ENCODE measurements around the gene SMIM21.

SMIM21 gene

GRCh38 chr18:75428490-75428889 is 987 bp upstream of the SMIM21 start:
- no peak for DNase-seq (ENCODE audit: extremely low read depth in 1 of 2, low read depth in 1 of 2)

- DNase-seq (ENCODE audit: extremely low read depth in 1 of 2, low read depth in 1 of 2): no peak
Observed at GRCh38 chr18:75422341-75422910, 5.1 kb downstream of the SMIM21 start.

DNA sequence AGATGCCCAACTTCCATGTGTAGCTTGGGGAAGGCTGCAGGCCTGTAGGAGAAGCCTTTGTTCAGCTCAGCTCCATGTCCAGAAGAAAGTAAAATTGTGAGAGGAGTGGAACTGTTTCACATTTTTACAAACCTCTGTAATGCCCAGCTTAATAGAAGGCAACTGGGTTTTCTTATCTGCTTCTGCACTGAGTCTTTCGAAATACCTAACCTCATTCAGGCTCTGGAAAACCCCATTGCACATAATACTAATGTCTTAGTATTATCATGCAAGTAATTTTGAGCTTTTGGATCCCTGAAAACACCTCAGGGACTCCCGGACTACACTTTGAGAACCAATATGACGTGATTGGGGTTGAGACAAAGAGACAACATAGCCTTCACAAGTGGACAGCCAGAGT is 5.8 kb downstream of the SMIM21 start:
- DNase-seq (ENCODE audit: extremely low read depth in 1 of 2, low read depth in 1 of 2): no peak

- no peak for DNase-seq (ENCODE audit: extremely low read depth in 1 of 2, low read depth in 1 of 2)
Observed at GRCh38 chr18:75418293-75419005, 9.1 kb downstream of the SMIM21 start.

DNA sequence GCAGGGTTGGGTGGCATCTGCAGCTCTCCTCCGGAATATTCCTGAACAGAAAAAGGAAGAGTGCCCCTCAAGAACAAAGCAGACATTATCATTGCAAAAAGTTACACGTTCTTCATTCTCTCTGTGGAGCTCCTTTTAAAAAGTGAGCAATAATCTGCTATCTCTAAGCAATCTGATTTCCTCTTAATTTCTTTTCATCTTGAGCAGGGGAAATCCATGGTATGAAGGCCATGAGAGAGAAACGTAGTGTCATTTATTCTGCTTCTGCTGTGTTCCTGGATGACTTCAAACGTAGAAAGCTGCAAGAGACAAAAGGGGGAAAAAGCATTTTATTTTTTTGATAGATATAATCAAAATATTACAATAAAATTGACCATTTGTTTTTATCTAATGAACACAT is 16.9 kb downstream of the SMIM21 start:
- no peak for DNase-seq (ENCODE audit: extremely low read depth in 1 of 2, low read depth in 1 of 2)

DNA sequence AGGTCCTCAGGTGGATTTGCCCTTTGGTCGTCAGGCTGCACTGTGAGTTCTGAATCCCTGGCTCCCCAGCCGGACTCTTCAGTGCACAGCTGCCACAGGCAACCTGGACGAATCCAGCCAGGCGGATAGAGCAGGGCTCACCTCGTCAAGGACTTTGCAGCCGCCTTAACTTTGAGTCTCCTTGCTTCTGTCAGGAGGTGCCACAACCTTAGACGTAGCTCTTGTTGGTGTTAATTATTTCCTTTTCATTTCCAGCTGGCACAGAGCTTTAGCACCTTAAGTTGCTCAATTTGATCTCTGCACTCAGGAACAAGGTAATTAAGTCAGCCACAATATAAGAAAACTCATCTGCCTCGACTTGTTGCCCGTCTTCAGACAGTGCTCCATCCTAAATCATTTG is 17.7 kb downstream of the SMIM21 start:
- no peak for DNase-seq (ENCODE audit: extremely low read depth in 1 of 2, low read depth in 1 of 2)

- no peak for DNase-seq (ENCODE audit: extremely low read depth in 1 of 2, low read depth in 1 of 2)
Observed at GRCh38 chr18:75408554-75409506, 18.7 kb downstream of the SMIM21 start.

- no peak for DNase-seq (ENCODE audit: extremely low read depth in 1 of 2, low read depth in 1 of 2)
Observed at GRCh38 chr18:75407468-75408437, 19.8 kb downstream of the SMIM21 start.

DNA sequence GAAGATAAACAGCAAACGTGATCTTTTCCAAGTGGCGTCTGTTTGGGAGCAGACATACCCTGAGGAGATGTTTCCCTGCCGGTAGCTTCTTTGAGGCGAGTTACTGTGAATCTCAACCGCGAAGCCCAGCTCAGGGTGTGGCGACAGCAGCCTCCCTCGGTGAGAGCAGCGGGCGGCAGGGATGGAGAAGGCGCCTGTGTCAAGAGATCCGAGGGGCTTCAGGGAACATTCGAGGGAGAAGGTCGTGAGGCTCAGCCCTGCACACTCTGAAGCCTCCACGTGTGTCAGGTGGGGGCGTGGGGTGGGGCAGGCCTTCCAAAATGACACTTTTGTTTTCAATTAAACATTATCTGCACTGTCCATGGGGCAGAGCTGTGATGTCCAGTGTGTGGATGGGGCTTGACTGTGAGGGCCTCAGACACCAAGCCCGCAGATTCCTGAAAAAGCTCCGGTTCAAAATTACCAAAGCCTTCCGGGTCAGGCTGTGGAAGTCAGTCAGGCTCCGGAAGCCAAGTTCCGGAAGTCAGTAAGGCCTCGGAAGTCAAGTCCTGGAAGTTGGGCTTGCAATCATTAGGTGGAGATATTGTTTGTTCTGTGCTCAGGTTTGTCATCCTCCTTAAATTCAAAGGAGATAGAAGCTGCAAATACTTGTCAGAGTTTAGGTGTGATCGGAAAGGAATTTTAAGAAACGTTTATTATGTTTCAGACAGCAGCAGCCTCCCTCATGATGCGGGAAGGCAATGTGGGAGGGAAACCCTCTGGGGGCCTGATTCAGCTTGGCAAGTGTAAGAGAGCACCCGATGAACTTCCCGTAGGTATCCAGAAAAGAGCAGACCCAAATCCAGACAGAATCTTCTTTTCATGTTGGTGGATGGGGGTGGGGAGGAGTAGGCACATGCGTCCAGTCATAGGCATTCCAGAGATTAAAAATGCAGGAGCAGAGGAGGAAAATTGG is 20.7 kb downstream of the SMIM21 start:
- DNase-seq (ENCODE audit: extremely low read depth in 1 of 2, low read depth in 1 of 2): no peak

DNA sequence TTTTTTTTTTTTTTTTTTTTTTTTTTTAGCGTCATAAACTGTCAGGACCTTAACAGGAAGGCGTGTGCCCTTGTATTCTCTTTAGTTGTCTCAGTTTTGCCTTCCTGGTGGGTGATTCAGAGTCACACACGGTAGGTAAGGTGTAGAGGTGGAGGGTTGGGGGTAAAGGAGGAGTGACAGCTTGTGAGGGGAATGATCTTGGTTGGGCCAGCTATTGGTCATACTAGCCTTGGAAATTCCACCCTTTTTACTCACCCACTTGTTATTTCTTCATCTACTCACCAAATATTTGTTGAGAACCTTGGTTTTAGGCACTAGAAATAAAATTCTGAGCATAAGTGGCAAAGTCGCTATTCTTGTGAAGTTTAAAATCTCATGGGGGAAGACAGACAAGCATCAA is 22.2 kb downstream of the SMIM21 start:
- DNase-seq (ENCODE audit: extremely low read depth in 1 of 2, low read depth in 1 of 2): no peak

GRCh38 chr18:75400366-75400765 is 27.1 kb downstream of the SMIM21 start:
- DNase-seq (ENCODE audit: extremely low read depth in 1 of 2, low read depth in 1 of 2): no peak

- DNase-seq (ENCODE audit: extremely low read depth in 1 of 2, low read depth in 1 of 2): no peak
Observed at GRCh38 chr18:75395137-75395536, 32.4 kb downstream of the SMIM21 start.

- DNase-seq (ENCODE audit: extremely low read depth in 1 of 2, low read depth in 1 of 2): no peak
Observed at GRCh38 chr18:75393721-75394120, 33.8 kb downstream of the SMIM21 start.

DNA sequence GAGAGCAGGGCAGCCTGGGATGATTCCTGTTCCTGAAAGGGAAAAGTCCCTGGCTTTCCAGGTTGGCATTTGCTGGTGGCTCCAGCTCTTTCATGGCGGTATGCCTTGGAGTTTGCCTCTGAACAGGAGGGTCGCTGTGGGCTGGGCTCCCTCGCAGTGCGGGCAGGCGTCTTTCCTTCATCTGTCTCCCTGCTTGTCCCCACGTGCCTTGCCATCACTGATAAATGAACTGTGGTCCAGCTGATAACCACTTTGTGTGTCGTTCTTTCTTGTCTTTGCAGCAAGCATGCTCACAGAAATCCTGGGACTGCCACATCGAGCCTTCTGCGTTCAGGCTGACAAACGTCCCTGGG is 35.3 kb downstream of the SMIM21 start:
- no peak for DNase-seq (ENCODE audit: extremely low read depth in 1 of 2, low read depth in 1 of 2)

- DNase-seq (ENCODE audit: extremely low read depth in 1 of 2, low read depth in 1 of 2): no peak
Observed at GRCh38 chr18:75391279-75392225, 36.0 kb downstream of the SMIM21 start.

DNA sequence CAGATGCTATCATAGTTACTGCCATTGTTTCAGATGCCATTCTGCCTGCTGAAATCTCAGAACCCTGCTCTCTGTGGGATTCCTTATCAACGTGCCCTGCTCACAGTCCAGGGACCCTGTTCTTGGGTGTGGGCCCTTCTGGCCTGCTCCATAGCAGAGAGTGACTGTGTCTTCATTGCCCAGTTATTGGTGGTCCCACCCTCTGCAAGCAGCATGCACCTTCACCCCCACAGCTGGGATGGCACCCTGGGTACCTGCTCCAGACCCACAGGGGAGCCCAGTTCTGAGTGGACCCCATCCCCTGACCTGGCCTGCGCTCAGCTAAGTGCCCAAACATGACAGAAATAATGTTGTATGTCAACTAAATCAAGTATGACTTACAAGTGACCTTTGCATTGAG is 36.6 kb downstream of the SMIM21 start:
- DNase-seq (ENCODE audit: extremely low read depth in 1 of 2, low read depth in 1 of 2): no peak

GRCh38 chr18:75384144-75384543 is 43.4 kb downstream of the SMIM21 start:
- no peak for DNase-seq (ENCODE audit: extremely low read depth in 1 of 2, low read depth in 1 of 2)
